IPS-18a (cell line): ENCODE measurements around the gene PXMP4.

Experiments
- H3K27ac ChIP-seq: one replicate; pipeline ENCODE4 v1.5.1; 2013; ENCODE audit warnings: low read length
- H3K27me3 ChIP-seq: one replicate; pipeline ENCODE4 v1.6.1; 2013; ENCODE audit warnings: mild to moderate bottlenecking, low read length; ENCODE audit not compliant: control insufficient read depth, insufficient read depth
- H3K36me3 ChIP-seq: one replicate; pipeline ENCODE4 v1.6.1; 2013; ENCODE audit warnings: low read depth, low read length; ENCODE audit not compliant: control insufficient read depth
- H3K4me1 ChIP-seq: one replicate; pipeline ENCODE4 v1.6.1; 2013; ENCODE audit warnings: low read depth, low read length; ENCODE audit not compliant: control insufficient read depth
- H3K4me3 ChIP-seq: one replicate; pipeline ENCODE4 v1.5.1; 2013; ENCODE audit warnings: low read length
- H3K9ac ChIP-seq: one replicate; pipeline ENCODE4 v1.6.1; 2013; ENCODE audit warnings: mild to moderate bottlenecking, low read length, moderate library complexity
- H3K9me3 ChIP-seq: one replicate; pipeline ENCODE4 v1.6.1; 2013; ENCODE audit warnings: low read depth, low read length; ENCODE audit not compliant: control insufficient read depth

Gene PXMP4

DNA sequence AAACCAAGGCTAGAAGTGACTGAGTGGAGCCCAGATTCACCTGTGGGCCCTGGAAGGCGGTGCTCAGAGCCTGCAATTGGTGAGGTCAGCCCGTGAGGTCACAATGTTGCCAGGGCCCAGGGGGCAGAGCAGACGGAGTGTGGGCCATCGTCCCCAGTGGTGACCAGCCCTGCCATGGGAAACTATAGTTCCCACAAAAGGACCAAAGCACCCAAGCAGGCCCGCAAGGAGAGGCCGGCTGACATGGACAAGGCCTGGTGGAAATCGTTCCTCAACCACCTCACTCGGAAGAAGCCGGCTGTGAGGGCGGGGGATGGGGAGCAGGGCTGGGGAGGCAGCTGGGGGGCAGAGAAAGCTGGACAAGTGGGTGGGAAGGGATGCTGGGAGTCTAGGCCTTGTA, 57.9 kb downstream of the PXMP4 start, which contains the start of gene C20orf144:
Gene C20orf144, plus strand, starts transcription at position 156 of the 400 bp plus-strand sequence. Its CDS starts 19 bp downstream, at position 175.
- H3K9ac ChIP-seq = peak within 1 kb of the TSS; percentile 60
- peaks cover under 1% of the 10 kb centered on the region for H3K27me3 ChIP-seq
- peak within 1 kb of the TSS; percentile 72 for H3K4me3 ChIP-seq
- peaks cover 13% of the 10 kb centered on the region for H3K4me1 ChIP-seq
- no peaks in the 10 kb centered on the region for H3K9me3 ChIP-seq
- H3K36me3 ChIP-seq = peaks cover 6% of the 10 kb centered on the region
- H3K27ac ChIP-seq = no peak within 1 kb of the TSS

DNA sequence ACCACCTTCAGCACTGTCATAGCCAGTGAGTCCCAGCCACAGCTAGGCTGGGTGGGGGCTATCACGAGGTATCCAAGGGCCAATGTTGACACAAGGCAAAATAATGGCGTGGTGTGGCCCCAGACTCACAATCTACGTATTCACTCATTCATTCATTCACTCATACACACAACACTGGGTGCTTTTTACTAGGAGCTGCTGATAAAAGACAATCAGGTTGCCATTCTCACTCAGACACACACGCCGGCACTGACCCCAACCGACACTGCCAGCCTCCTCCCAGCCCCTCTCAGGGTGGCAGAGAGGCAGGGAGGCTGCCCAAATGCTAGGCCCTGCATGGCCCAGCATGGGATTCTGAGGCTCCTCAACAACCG, 59.4 kb downstream of the PXMP4 start:
- Histone ChIP-seq H3K9ac (no peak overlapping the region), H3K27ac (no peak overlapping the region), H3K4me1 (peaks cover 10% of the 10 kb centered on the region), H3K9me3 (no peaks in the 10 kb centered on the region), H3K4me3 (no peak overlapping the region), H3K27me3 (no peaks in the 10 kb centered on the region), H3K36me3 (peaks cover 6% of the 10 kb centered on the region)

DNA sequence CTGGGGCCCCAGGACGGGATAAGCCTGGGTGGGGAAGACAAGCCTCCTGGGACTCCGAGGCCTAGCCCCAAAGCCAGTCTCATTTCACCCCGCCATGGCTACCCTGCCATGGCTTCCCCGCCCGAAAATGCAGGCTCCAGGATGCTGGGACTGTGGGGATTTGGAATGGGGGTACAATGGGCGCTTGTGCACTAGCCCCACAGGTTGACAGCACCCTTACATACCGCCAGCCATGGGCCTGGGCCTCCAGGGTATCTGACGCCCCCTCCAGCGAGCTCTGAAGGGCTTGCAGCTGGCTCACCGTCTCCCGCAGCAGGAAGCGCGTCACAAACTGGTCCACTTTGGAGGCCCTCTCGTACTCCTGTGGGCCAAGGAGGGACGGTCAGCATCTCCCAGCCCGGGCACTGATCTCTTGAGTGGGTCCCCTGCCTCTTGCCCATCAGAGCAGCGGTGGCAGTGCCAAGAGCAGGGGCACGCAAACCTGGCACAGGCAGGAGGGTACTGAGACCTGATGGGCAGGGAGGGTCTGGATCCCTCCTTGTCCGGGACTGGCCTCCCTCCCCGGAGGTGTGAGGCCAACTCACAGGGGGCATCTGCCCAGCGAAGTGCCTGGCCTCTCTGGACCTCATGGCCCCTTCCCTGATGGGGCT, 60.0 kb downstream of the PXMP4 start:
- no peaks in the 10 kb centered on the region for H3K9me3 ChIP-seq
- H3K27ac ChIP-seq = no peak overlapping the region
- H3K9ac ChIP-seq = no peak overlapping the region
- no peaks in the 10 kb centered on the region for H3K27me3 ChIP-seq
- no peak overlapping the region for H3K4me3 ChIP-seq
- H3K36me3 ChIP-seq = peaks cover 6% of the 10 kb centered on the region
- peaks cover 10% of the 10 kb centered on the region for H3K4me1 ChIP-seq

- Histone ChIP-seq H3K4me1 (peaks cover 9% of the 10 kb centered on the region), H3K4me3 (no peak overlapping the region), H3K9me3 (no peaks in the 10 kb centered on the region), H3K27me3 (no peaks in the 10 kb centered on the region), H3K9ac (no peak overlapping the region), H3K36me3 (peaks cover 6% of the 10 kb centered on the region), H3K27ac (no peak overlapping the region)
These were observed 60.6 kb downstream of the PXMP4 start for GRCh38 chr20:33659341-33660034.

- Histone ChIP-seq H3K36me3 (peaks cover 6% of the 10 kb centered on the region), H3K27me3 (no peaks in the 10 kb centered on the region), H3K9ac (no peak overlapping the region), H3K4me1 (peaks cover 3% of the 10 kb centered on the region), H3K27ac (no peak overlapping the region), H3K4me3 (no peak overlapping the region), H3K9me3 (no peaks in the 10 kb centered on the region)
These were observed 61.2 kb downstream of the PXMP4 start for GRCh38 chr20:33658929-33659328.

DNA sequence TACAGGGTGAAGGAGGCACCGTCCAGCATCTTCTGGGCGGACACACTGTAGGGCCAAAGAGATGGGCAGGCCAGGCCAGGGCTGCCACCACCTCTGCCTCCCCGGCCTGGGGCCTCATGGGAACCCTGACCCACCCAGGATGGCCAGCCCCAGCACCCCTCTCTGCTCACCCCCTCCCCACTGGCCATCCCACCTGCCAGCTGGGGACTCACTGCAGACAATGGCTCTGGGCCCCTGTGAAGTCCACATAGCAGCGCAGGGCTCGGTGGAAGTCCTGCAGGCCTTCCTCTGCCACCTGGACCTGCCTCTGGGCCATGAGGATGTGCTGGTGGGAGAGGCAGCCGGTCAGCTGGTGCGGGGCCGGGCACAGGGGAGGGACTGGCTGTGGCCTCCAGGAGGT, 61.6 kb downstream of the PXMP4 start:
- Histone ChIP-seq H3K36me3 (peaks cover 6% of the 10 kb centered on the region), H3K4me3 (no peak overlapping the region), H3K9me3 (no peaks in the 10 kb centered on the region), H3K27ac (no peak overlapping the region), H3K4me1 (peaks cover 3% of the 10 kb centered on the region), H3K27me3 (no peaks in the 10 kb centered on the region), H3K9ac (no peak overlapping the region)

DNA sequence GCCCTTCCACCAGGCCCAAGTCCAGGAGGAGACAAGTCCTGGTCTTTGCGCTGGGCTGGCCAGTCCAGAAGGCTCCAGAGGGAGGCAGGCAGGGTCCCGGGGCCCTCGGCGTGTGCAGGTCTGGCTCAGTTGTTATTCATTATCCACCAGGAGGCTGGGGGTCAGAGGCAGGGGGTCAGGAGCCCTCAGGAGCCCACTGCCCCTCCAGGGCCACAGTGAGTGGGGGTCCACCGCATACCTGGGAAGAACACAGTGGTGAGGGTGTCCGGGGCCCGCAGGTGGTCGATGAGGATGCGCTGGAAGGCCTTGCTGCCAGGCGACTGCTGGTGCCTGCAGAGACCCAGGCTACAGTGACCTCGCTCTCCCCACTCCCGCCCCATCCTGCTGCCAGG, 62.4 kb downstream of the PXMP4 start:
- Histone ChIP-seq H3K9me3 (no peaks in the 10 kb centered on the region), H3K9ac (no peak overlapping the region), H3K4me3 (no peak overlapping the region), H3K27ac (no peak overlapping the region), H3K4me1 (no peaks in the 10 kb centered on the region), H3K36me3 (peaks cover 6% of the 10 kb centered on the region), H3K27me3 (no peaks in the 10 kb centered on the region)

DNA sequence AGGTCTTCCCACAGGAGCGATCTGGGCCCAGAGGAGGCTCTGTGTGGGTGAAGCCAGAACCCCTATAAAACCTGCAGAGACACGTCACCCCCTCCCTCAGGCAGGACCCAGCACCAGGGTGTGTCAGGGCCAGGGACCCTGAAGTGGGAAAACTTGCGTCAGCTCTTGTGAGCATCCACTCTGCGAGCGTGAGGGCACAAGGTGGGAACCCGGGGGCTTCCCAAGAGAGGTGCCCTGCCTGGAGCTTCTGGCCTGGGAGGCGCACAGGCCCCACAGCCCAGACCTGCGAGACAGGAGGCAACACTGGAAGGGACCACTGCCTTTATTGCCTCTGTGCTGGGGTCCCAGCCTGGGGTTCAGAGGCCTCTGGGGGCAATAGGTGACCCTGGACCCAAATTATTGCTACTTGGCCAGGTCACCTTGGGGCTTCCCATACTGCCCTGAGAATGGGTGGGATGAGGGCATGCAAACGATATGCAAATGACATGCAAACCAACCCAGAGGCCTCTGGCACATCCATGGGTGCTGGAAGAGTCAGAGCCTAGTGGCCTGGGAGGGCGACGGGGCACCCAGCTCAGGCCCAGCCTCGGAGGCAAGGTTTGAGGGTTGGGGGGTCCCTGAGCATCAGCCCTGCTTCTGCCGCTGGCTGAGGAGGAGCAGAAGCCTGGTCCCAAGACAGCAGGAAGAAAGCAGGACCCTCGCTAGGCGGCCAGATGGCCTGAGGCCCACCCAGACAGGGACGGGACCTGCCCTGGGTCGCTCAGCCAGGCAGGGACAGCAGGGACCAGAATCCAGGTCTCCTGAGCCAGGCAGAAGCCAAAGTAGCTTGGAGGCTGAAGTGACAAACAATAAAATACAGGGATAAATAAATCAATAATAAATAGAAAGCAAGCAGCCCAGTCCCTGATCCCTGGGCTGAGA, 63.1 kb downstream of the PXMP4 start:
- no peaks in the 10 kb centered on the region for H3K27me3 ChIP-seq
- no peak overlapping the region for H3K9ac ChIP-seq
- H3K9me3 ChIP-seq = no peaks in the 10 kb centered on the region
- H3K36me3 ChIP-seq = peaks cover 6% of the 10 kb centered on the region
- H3K4me3 ChIP-seq = no peak overlapping the region
- H3K4me1 ChIP-seq = no peaks in the 10 kb centered on the region
- H3K27ac ChIP-seq = no peak overlapping the region

DNA sequence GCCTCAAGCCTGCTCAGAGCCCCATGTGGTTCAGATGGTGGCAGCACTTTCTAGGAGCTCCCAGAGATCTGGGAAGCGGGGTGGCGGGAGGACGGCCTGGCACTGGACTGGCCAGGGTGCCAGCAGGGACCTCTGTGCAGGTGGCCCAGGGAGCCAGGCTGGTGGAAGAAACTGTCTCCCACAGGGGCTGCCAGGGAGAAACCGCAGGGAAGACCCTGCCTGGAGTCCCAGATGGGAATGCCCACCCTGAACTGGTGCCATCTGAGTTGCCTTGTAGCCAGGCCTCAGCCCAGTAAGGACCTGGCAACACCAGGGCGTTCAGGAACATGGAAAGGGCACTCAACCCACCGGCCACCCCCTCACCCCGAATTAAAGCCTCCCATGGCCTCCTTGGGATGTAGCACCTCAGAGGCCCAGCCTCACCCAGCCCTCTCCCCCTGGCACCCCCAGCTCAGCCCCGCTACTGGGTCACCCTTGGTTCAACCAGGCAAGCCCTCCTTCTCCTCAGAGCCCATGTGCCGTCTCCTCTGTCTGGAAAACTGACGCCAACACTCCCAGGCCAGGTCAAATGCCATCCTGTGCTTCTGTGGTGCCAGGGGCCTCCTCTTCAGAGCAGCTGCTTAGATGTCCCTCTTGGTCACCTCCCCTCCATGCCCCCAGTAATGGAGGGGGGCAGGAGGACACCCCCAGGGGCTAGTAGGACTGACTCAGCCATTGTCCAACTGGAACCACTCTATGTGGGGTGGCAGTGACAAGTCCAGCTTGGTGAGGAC, 63.9 kb downstream of the PXMP4 start:
- Histone ChIP-seq H3K27me3 (no peaks in the 10 kb centered on the region), H3K4me3 (no peak overlapping the region), H3K4me1 (no peaks in the 10 kb centered on the region), H3K9me3 (no peaks in the 10 kb centered on the region), H3K9ac (no peak overlapping the region), H3K36me3 (peaks cover 6% of the 10 kb centered on the region), H3K27ac (no peak overlapping the region)

- H3K4me3 ChIP-seq = no peak overlapping the region
- no peak overlapping the region for H3K9ac ChIP-seq
- H3K36me3 ChIP-seq = peaks cover 6% of the 10 kb centered on the region
- no peaks in the 10 kb centered on the region for H3K4me1 ChIP-seq
- H3K27ac ChIP-seq = no peak overlapping the region
- no peaks in the 10 kb centered on the region for H3K9me3 ChIP-seq
- H3K27me3 ChIP-seq = no peaks in the 10 kb centered on the region
These were observed 64.9 kb downstream of the PXMP4 start for GRCh38 chr20:33655164-33655563.

DNA sequence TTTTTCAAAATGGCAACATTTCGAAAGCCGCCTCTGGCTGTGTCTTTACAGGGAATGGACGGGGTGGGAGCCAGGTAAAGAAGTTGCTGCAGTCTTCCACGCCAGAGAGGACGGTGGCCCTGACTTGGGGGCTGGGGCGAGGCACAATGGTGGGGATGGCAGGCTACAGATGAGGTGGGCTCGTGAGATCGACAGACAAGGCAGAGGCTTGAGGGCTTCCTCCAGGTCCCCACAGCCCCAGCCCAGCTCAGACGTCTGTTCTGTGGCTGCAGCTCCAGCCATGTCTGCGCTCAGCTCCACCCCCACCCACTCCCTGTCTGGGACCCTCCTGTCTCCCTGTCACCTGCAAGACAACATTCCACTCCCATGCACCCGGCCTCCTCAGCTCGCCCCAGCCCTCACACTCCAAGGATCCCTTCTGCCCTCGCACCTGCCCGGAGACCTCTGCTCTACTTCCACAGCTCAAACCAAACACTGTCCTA, 65.4 kb downstream of the PXMP4 start:
- H3K27me3 ChIP-seq = no peaks in the 10 kb centered on the region
- H3K4me3 ChIP-seq = no peak overlapping the region
- peaks cover 6% of the 10 kb centered on the region for H3K36me3 ChIP-seq
- H3K4me1 ChIP-seq = no peaks in the 10 kb centered on the region
- no peak overlapping the region for H3K27ac ChIP-seq
- no peaks in the 10 kb centered on the region for H3K9me3 ChIP-seq
- H3K9ac ChIP-seq = no peak overlapping the region
